CD4-positive, alpha-beta T cell (primary cell): Measurements from ENCODE around the gene KCNN3. TPM values are rescaled to one million over a fixed set of nuclear protein-coding genes. Genes with fewer than 3 reads are reported as not detected.

Source experiments
- ATAC-seq: fragments of 200-7000 bp; cut with Tn5 transposase; one replicate; pipeline ENCODE4 v1.10.0; 2022; ENCODE audit warnings: mild to moderate bottlenecking; ENCODE audit not compliant: poor library complexity
- CTCF ChIA-PET: fragments of 350-600 bp; sonication (Branson Sonifier 250); formaldehyde crosslinking; loops from one replicate; lab custom pipeline; 2021; ENCODE audit warnings: antibody characterized with exemption, inconsistent platforms; lab: Charles Lee
- POLR2A ChIA-PET: fragments of 350-600 bp; sonication (Branson Sonifier 250); formaldehyde crosslinking; loops from one replicate; lab custom pipeline; 2021; ENCODE audit warnings: antibody characterized with exemption, inconsistent platforms; lab: Charles Lee
- DNase-seq, 14 experiments: peaks; one replicate each; pipeline ENCODE4 v3.0.0-alpha.2; 2013 to 2020; ENCODE audit warnings: mixed read lengths in 2 of 14
- H3K27ac ChIP-seq, 2 donors: one replicate each; pipeline versions ENCODE4 v1.5.1 to v1.7.0; 2013; ENCODE audit warnings: low read length in 2 of 2, low read depth in 1 of 2, mild to moderate bottlenecking in 1 of 2
- H3K27me3 ChIP-seq, 2 experiments: 1 replicate in 1 of 2; 2 replicates in 1 of 2; pipeline versions ENCODE4 v1.6.1 to v1.7.0; 2013; ENCODE audit warnings: low read length in 2 of 2, control low read depth in 1 of 2, mild to moderate bottlenecking in 1 of 2, moderate library complexity in 1 of 2; ENCODE audit not compliant: insufficient read depth in 2 of 2, control insufficient read depth in 1 of 2
- H3K36me3 ChIP-seq: one replicate; pipeline ENCODE4 v1.6.1; 2013; ENCODE audit warnings: low read length, control low read depth; ENCODE audit not compliant: insufficient read depth
- H3K4me1 ChIP-seq: one replicate; pipeline ENCODE4 v1.6.1; 2013; ENCODE audit warnings: low read length, control low read depth; ENCODE audit not compliant: insufficient read depth
- H3K4me3 ChIP-seq: one replicate; pipeline ENCODE4 v1.5.1; 2013; ENCODE audit warnings: mild to moderate bottlenecking, low read length, moderate library complexity
- H3K9me3 ChIP-seq, 2 experiments: 1 replicate in 1 of 2; 2 replicates in 1 of 2; pipeline versions ENCODE4 v1.6.1 to v1.7.0; 2013; ENCODE audit warnings: low read length in 2 of 2, mild to moderate bottlenecking in 2 of 2, control low read depth in 1 of 2, moderate library complexity in 1 of 2; ENCODE audit not compliant: control insufficient read depth in 1 of 2, insufficient read depth in 1 of 2
- H3K27ac Mint-ChIP-seq: one replicate; pipeline ENCODE4 v1.8.0; 2020; ENCODE audit warnings: mixed read lengths
- H3K27me3 Mint-ChIP-seq: one replicate; pipeline ENCODE4 v1.8.0; 2021; ENCODE audit warnings: mixed read lengths
- H3K36me3 Mint-ChIP-seq: one replicate; pipeline ENCODE4 v1.8.0; 2021; ENCODE audit warnings: low read depth, mixed read lengths
- H3K4me1 Mint-ChIP-seq: one replicate; pipeline ENCODE4 v1.8.0; 2021; ENCODE audit warnings: low read depth, mixed read lengths
- H3K4me3 Mint-ChIP-seq: one replicate; pipeline ENCODE4 v1.8.0; 2020; ENCODE audit warnings: mild to moderate bottlenecking, mixed read lengths
- H3K9me3 Mint-ChIP-seq: one replicate; pipeline ENCODE4 v1.8.0; 2020; ENCODE audit warnings: mixed read lengths
- CTCF ChIP-seq: fragments of 200-600 bp; IDR thresholded peaks from one replicate; pipeline ENCODE4 v1.8.0; 2022; ENCODE audit warnings: antibody characterized with exemption, mild to moderate bottlenecking
- intact Hi-C, 2 experiments: fragments of 100-400 bp; cut with DNase I in 1 of 2; cut with micrococcal nuclease in 1 of 2; formaldehyde crosslinking; loops; one replicate each; pipeline versions ENCODE4 v1.15.1 to v1.9.0; 2023 to 2025; cut with DNase I, micrococcal nuclease
- total RNA-seq, 174 experiments: library from RNA in 2 of 174; stranded (reverse) in 2 of 174; gene quantifications; one replicate each; pipeline ENCODE4 v1.2.3 and lab custom pipeline; 2021 to 2026

KCNN3 gene
- total RNA-seq, 2 experiments from 2014 or later = not detected

GRCh38 chr1:154837672-154838171 is 32.4 kb downstream of the KCNN3 start:
- POLR2A ChIA-PET = no interaction called here

GRCh38 chr1:154837034-154837671 is 32.9 kb downstream of the KCNN3 start:
- H3K4me1 Mint-ChIP-seq = no peaks in the 10 kb centered on the region
- no peaks in the 10 kb centered on the region for H3K4me1 ChIP-seq
- ChIA-PET CTCF (no interaction called here), POLR2A (no interaction called here)
- H3K27ac Mint-ChIP-seq = no peak overlapping the region
- TF ChIP-seq CTCF = no peak
- H3K36me3 Mint-ChIP-seq = no peaks in the 10 kb centered on the region
- H3K27me3 ChIP-seq = peaks cover 0 to 3% of the 10 kb centered on the region in 2 experiments
- H3K9me3 ChIP-seq = no peaks in the 10 kb centered on the region
- ATAC-seq (no peak), DNase-seq (no peak)
- no peak overlapping the region for H3K4me3 ChIP-seq
- no peaks in the 10 kb centered on the region for H3K9me3 Mint-ChIP-seq
- H3K27me3 Mint-ChIP-seq = no peaks in the 10 kb centered on the region
- H3K4me3 Mint-ChIP-seq = no peak overlapping the region
- H3K27ac ChIP-seq = no peak overlapping the region
- intact Hi-C loops = no loop called here
- H3K36me3 ChIP-seq = no peaks in the 10 kb centered on the region

More at GRCh38 chr1:154837672-154838171, 32.4 kb downstream of the KCNN3 start:
- H3K9me3 ChIP-seq = no peaks in the 10 kb centered on the region
- no peaks in the 10 kb centered on the region for H3K36me3 Mint-ChIP-seq
- intact Hi-C loops = no loop called here
- no peak for TF ChIP-seq CTCF
- H3K36me3 ChIP-seq = no peaks in the 10 kb centered on the region
- H3K4me3 ChIP-seq = no peak overlapping the region
- H3K4me1 Mint-ChIP-seq = no peaks in the 10 kb centered on the region
- no peak overlapping the region for H3K4me3 Mint-ChIP-seq
- H3K27me3 Mint-ChIP-seq = no peaks in the 10 kb centered on the region
- H3K4me1 ChIP-seq = no peaks in the 10 kb centered on the region
- CTCF ChIA-PET = no interaction called here
- no peaks in the 10 kb centered on the region for H3K9me3 Mint-ChIP-seq
- ATAC-seq (no peak), DNase-seq (no peak)
- H3K27ac ChIP-seq = no peak overlapping the region
- H3K27me3 ChIP-seq = peaks cover 0 to 3% of the 10 kb centered on the region in 2 experiments
- no peak overlapping the region for H3K27ac Mint-ChIP-seq

DNA sequence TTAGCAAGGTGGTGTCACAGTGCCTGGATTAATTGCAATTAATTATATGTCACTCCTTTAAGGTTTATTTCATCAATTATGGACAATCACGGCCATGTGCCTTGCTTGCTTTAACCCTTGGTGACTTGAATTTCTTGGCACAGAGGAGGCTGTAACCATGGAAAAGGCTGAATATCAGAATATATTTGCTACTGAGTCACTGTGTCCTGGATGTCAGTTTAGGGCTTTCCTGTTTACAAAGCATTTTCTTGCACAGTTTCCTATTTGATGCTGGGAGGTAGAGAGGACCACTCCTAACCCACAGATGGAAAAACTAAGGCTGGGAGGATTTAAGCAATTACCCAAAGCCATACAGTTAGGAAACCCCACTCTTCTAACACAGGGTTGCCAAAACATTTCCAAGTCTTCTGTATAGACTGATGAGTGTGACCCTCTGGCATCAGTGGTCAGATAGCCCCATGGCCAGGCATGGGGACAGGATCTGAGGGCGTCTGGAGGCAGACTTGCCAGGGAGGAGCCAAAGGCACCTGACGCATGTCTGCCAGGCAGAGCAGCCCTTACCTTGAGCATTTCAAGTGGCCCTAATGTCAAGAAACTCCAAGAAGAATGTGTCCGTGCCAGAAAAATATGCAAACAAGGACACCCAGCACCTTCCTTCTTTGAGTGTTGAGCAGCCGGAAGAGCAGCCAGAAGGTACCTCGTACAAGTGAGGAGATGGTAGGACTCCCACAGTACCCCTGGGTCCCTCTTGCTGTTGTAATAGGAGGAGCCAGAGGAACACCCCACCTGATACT is 34.4 kb downstream of the KCNN3 start:
- ATAC-seq (no peak), DNase-seq (no peak)
- Mint-ChIP-seq H3K36me3 (no peaks in the 10 kb centered on the region), H3K4me3 (no peak overlapping the region), H3K27ac (no peak overlapping the region), H3K4me1 (no peaks in the 10 kb centered on the region), H3K27me3 (no peaks in the 10 kb centered on the region), H3K9me3 (no peaks in the 10 kb centered on the region)
- Histone ChIP-seq H3K9me3 (no peaks in the 10 kb centered on the region), H3K4me3 (no peak overlapping the region), H3K27ac (no peak overlapping the region), H3K4me1 (no peaks in the 10 kb centered on the region), H3K36me3 (no peaks in the 10 kb centered on the region), H3K27me3 (peaks cover 0 to 3% of the 10 kb centered on the region in 2 experiments)
- CTCF ChIA-PET = no interaction called here
- intact Hi-C loops = no loop called here
- POLR2A ChIA-PET = no interaction called here
- TF ChIP-seq CTCF = no peak
